HUDEP-2 (cell line): ENCODE measurements around the gene RASGRF2.
"Not testable (repeated sequence)": the region's sequence is repeated elsewhere in the genome, so short reads cannot be mapped to it uniquely, and the experiment has no call there.

Experiments used
- DNase-seq, 76 experiments: peaks; one replicate each; lab custom pipeline; 2025; ENCODE audit not compliant: unreplicated experiment in 76 of 76; lab: John Stamatoyannopoulos, UW

RASGRF2 gene

DNA sequence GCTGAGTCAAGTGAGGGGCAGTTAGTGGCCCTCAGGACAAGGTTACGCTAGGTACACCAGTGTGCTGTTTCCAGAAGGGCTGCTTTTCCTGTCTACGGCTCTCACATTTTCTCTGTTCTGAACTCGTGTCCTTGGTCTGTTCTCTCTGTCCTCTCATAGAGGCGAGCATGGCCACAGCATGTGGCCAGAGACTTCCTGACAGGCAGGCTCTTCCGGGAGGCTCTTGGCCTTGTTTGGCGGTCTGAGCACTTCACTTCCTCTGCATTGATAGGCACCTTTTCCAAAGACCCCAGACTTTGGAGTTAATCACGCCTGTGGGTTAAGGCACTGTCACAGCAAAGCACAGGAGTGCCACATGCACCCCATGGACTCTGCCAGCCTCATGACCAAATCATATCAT lies 274.1 kb downstream of the RASGRF2 start:
- DNase-seq = no peak

DNA sequence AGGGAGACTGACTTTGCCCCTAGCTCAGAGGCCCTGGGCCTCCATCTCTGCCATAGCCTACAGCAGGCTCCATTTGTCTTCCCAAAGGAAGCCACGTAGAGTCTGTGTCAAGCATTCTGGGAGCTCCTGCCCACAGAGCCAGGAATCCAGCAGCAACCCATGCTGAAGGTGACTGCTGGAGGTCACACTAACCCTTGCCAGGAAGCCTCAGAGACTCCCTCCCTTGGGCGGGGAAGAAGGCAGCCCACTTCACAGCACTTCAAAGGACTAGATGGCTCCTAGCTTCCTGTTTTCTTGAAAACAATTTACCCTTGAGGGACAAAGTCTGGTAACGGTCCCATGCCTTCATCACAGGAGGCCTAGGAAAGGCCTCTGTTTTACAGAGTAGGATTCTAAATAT lies 274.6 kb downstream of the RASGRF2 start:
- no peak for DNase-seq

- DNase-seq = no peak
Measured at GRCh38 chr5:81235287-81236072, 275.3 kb downstream of the RASGRF2 start.

DNA sequence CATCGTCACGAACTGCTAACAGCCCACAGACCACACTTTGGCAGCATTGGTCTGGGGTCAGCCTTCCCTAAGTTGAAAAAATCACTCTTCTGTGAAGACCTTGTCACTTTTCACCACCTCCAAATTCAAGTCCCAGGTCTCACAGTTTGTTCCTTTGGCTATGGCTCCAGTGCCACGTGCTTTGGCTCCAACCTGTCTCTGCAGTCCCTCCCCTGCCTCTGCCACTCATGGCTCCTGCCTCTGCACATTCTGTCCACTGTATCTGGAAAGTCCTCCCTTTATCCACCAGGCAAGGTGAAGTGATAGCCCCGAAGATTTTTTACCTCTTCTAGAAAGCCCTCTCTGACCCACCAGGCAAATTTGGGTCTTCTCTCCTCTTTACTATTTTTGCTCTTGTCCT lies 278.3 kb downstream of the RASGRF2 start:
- DNase-seq = no peak

DNA sequence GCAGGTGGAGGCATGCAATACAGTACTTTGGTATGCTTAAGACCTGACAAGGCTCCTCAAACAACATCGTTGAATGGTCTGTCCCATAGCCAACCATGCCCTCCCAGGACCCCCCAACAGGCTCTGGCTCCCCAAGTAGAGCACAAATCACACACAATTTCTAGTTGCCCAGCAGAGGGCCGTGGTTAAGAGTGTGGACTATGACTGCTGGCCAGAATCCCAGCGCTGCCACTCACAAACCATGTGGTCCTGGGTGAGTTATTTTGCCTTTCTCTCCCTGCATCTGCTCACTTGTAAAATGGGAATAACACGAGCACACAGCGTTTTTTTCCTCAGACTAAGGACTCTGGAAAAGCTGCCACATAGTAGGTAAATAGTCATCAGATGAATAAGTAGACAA lies 279.4 kb downstream of the RASGRF2 start:
- no peak for DNase-seq

DNA sequence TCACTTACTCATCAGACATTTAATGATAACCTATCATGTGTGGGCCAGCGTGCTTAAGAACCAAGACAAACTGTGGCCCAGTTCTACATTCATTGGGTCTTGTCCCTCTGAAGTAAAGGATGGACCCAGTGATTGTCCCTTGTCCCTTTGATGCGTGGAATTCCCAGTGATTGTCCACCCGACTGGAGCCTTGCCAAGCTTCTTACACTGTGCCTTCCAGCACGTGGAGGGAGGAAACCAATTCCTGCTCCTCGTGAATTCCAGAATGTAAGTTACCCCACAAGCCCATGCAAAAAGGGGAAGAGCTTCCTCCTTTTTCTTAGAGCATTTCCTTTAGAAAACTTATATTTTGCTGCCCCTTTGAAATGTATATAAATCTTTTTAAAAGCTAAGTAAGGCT lies 280.8 kb downstream of the RASGRF2 start:
- no peak for DNase-seq

- no peak for DNase-seq
Measured at GRCh38 chr5:81241961-81242648, 281.9 kb downstream of the RASGRF2 start.

GRCh38 chr5:81242906-81243436 lies 282.8 kb downstream of the RASGRF2 start:
- DNase-seq = no peak

GRCh38 chr5:81244451-81244850 lies 284.3 kb downstream of the RASGRF2 start:
- DNase-seq = no peak

DNA sequence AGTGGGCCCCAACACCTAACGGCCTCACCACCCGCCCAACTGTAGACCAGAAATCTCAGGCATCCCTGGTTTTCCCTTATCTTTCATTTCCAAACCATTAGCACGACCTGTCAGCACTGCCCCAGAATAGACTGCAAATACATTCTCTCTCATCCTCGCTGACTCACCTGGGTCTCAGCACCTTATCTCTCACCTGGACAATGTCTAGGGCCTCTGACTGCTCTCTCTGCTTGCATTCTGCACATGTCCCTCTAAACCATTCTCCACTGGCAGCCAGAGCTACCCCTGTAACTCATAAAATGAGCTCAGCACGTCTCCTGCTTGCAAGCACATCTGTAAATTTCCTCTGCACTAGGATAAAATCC lies 285.7 kb downstream of the RASGRF2 start:
- no peak for DNase-seq

- no peak for DNase-seq
Measured at GRCh38 chr5:81246697-81247096, 286.5 kb downstream of the RASGRF2 start.

DNA sequence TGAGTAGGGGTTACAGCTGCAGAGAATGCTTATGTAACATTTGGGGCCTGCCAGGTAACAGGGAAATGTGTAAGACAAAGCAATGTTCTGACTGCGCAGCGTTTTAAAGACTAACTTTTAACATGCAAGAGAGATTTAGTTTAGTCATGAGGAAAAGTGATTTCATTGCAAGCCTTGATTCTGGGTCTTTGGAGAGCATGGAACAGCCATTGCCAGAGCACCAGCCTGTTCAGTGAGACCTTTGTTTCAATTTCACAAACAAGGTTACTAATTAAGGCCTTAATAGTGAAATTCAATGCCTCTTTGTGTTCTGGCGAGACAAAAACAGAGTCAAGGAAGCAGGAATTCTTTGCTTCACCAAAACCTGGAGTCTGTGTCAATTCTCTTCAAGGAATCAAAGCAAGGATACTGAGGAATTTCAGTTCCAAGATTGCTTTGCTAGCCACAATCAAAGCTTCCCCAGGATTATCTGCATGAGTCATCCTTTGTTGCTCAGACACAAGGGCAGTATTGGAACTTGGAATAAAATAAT lies 287.3 kb downstream of the RASGRF2 start:
- DNase-seq = no peak

- no peak for DNase-seq
Measured at GRCh38 chr5:81249240-81249639, 289.1 kb downstream of the RASGRF2 start.

DNA sequence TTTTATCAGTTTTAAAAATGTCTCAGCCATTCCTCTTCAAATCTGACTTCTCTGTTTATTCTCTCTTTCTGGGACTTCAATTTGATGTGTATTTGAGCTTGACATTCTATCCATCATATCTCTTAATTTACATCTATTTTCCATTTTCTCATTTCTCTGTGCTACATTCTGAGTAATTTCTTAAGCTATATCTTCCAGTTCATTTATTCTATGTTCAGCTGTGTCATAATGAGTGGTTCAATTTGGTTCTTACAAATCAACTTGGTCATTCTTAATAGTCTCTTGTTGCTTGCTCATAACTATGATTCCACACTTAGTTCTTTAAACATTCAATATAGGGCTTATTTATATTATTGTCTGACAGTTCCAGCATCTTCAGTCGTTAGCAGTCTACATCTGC lies 289.8 kb downstream of the RASGRF2 start:
- no peak for DNase-seq

- no peak for DNase-seq
Measured at GRCh38 chr5:81251922-81252321, 291.8 kb downstream of the RASGRF2 start.

DNA sequence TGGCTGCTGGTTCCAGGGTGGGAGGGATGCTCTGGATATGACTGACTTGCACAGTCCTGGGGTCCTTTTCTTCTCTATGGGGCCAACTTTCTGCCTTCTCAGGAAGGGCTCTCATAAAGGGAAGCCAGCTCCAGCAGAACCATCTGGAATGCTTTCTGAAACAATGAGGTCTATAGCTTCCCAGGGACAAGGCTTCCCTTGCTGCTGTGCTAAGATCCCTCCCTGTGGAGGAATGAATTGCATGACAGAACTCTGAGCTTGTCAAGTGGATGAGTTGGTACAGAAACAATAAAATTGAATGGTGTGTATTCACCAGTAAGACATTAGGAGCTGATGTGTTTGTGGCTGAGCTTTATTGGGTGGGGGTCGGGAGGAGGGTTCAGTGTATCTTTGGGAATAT lies 292.7 kb downstream of the RASGRF2 start:
- no peak for DNase-seq

GRCh38 chr5:81253875-81254274 lies 293.7 kb downstream of the RASGRF2 start:
- no peak for DNase-seq

GRCh38 chr5:81254886-81255559 lies 294.9 kb downstream of the RASGRF2 start:
- DNase-seq = no peak

DNA sequence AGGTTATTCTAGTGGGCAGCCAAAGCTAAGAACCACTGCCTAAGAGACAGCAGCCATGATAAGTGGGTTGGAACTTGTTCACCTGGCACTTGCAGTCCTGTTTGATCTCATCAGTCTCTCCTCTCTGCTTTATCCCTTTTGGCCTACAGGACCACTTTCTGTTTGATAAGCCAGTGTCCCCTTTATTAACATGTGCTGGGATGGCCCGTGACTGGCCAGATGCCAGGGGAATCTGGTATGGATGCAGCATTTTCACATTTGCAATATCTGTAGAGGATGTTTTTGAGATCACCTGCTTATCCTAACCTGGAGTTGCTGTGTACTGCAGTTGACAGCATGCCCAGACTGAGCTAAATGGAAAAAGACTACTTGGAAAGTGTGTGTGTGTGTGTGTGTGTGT lies 296.6 kb downstream of the RASGRF2 start:
- no peak for DNase-seq

DNA sequence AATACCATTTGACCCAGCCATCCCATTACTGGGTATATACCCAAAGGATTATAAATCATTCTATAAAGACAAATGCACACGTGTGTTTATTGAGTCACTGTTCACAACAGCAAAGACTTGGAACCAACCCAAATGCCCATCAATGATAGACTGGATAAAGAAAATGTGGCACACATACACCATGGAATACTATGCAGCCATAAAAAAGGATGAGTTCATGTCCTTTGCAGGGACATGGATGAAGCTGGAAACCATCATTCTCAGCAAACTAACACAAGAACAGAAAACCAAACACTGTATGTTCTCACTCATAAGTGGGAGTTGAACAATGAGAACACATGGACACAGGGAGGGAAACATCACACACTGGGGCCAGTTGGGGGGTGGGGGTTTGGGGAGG lies 302.6 kb downstream of the RASGRF2 start:
- not testable (repeated sequence) for DNase-seq

- DNase-seq = no peak
Measured at GRCh38 chr5:81265101-81265500, 304.9 kb downstream of the RASGRF2 start.
